DND-41 (cell line): Measurements from ENCODE around the gene TRMT10B.

ENCODE experiments used
- EZH2 ChIP-seq: IDR thresholded peaks from 3 replicates; pipeline ENCODE4 v1.6.1; 2012; ENCODE audit warnings: borderline replicate concordance, low read depth, mild to moderate bottlenecking, moderate library complexity, low read length, inconsistent platforms; ENCODE audit not compliant: severe bottlenecking
- TF ChIP-seq, protein P1 (sequence below): IDR thresholded peaks from 2 replicates; pipeline ENCODE4 v1.5.1; 2012; ENCODE audit warnings: borderline replicate concordance, low read length, moderate library complexity, mild to moderate bottlenecking; ENCODE audit not compliant: poor library complexity, severe bottlenecking; ENCODE audit errors: extremely low read depth

DNA sequence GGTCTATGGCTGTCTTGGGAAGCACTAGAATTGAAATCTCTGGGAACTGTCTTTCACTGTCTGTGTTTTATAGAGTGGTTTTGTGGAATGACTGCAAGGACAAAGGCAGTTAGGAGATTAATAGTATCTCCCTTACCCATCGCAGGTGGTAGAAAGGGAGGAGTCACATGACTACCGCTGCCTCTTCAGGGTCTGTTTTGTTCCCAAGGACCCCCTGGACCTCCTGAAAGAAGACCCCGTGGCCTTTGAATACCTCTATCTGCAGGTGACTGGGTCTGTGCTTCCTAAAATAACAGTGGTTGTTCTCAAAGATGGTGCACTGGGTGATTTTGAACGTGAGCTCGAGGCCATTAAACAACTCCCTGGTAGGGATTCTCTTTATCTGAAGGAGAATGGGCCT, 22.8 kb upstream of the TRMT10B start:
- TF ChIP-seq, protein P1, sequence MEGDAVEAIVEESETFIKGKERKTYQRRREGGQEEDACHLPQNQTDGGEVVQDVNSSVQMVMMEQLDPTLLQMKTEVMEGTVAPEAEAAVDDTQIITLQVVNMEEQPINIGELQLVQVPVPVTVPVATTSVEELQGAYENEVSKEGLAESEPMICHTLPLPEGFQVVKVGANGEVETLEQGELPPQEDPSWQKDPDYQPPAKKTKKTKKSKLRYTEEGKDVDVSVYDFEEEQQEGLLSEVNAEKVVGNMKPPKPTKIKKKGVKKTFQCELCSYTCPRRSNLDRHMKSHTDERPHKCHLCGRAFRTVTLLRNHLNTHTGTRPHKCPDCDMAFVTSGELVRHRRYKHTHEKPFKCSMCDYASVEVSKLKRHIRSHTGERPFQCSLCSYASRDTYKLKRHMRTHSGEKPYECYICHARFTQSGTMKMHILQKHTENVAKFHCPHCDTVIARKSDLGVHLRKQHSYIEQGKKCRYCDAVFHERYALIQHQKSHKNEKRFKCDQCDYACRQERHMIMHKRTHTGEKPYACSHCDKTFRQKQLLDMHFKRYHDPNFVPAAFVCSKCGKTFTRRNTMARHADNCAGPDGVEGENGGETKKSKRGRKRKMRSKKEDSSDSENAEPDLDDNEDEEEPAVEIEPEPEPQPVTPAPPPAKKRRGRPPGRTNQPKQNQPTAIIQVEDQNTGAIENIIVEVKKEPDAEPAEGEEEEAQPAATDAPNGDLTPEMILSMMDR = no peak
- no peak for TF ChIP-seq EZH2
